ENCODE data around the gene FIGLA.

DNA sequence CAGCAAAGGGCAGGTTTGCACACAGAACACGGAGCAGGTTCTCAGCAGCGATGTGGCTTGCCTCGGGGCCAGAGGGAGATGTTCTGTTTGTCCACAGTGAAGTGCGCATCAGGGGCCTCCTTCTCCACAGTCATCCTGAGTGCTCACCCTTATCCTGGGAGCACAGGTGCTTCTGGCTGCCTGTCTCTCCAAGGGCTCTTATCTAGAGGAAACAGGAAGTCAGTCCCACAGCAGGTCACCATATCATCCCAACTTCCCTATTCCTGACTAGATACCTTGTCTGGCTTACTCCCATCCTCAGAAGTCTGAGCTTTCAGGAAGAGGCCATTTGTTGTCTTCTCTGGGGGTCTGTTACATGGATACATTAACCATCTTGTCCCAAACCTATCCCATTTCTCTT lies 45.2 kb upstream of the FIGLA start, which contains the start of gene CD207:
- TF ChIP-seq, protein P1, sequence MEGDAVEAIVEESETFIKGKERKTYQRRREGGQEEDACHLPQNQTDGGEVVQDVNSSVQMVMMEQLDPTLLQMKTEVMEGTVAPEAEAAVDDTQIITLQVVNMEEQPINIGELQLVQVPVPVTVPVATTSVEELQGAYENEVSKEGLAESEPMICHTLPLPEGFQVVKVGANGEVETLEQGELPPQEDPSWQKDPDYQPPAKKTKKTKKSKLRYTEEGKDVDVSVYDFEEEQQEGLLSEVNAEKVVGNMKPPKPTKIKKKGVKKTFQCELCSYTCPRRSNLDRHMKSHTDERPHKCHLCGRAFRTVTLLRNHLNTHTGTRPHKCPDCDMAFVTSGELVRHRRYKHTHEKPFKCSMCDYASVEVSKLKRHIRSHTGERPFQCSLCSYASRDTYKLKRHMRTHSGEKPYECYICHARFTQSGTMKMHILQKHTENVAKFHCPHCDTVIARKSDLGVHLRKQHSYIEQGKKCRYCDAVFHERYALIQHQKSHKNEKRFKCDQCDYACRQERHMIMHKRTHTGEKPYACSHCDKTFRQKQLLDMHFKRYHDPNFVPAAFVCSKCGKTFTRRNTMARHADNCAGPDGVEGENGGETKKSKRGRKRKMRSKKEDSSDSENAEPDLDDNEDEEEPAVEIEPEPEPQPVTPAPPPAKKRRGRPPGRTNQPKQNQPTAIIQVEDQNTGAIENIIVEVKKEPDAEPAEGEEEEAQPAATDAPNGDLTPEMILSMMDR (conservative IDR thresholded peaks at IDR 0.05; ENCODE audit: low read depth, low read length) = no peak
- no peak for TF ChIP-seq EZH2 (IDR thresholded peaks at IDR 0.05; ENCODE audit: borderline replicate concordance, low read depth, low read length, poor library complexity, severe bottlenecking)

Measured in A673 (cell line).